PFSK-1 (cell line): ENCODE measurements around the gene ITGB1.
A peak's percentile ranks its signal among the peaks of the same experiment; 100 is the strongest.

Experiments used
- FOXP2 ChIP-seq: optimal IDR thresholded peaks from 2 replicates; pipeline ENCODE3; 2011; ENCODE audit warnings: borderline replicate concordance, control low read depth, inconsistent platforms; ENCODE audit not compliant: insufficient read depth; ENCODE audit errors: extremely low read length, extremely low read depth
- POLR2AphosphoS5 ChIP-seq: IDR thresholded peaks from 2 replicates; pipeline ENCODE4 v1.6.1; 2012; ENCODE audit warnings: low read depth, mild to moderate bottlenecking, control low read depth, low read length, moderate library complexity
- REST ChIP-seq, 2 experiments: IDR thresholded peaks; 2 replicates each; pipeline versions ENCODE4 v1.6.1 to v1.8.0; 2011 to 2012; ENCODE audit warnings: low read depth in 2 of 2, low read length in 2 of 2, control low read depth in 1 of 2, inconsistent platforms in 1 of 2, mild to moderate bottlenecking in 1 of 2, moderate library complexity in 1 of 2; ENCODE audit not compliant: insufficient read depth in 1 of 2
- SIN3A ChIP-seq: IDR thresholded peaks from 2 replicates; pipeline ENCODE4 v1.6.1; 2012; ENCODE audit warnings: mild to moderate bottlenecking, low read length, moderate library complexity, borderline replicate concordance; ENCODE audit not compliant: insufficient read depth
- TAF1 ChIP-seq: IDR thresholded peaks from 2 replicates; pipeline ENCODE4 v1.6.1; 2012; ENCODE audit warnings: low read length, control low read depth, borderline replicate concordance; ENCODE audit not compliant: insufficient read depth

The ITGB1 gene

DNA sequence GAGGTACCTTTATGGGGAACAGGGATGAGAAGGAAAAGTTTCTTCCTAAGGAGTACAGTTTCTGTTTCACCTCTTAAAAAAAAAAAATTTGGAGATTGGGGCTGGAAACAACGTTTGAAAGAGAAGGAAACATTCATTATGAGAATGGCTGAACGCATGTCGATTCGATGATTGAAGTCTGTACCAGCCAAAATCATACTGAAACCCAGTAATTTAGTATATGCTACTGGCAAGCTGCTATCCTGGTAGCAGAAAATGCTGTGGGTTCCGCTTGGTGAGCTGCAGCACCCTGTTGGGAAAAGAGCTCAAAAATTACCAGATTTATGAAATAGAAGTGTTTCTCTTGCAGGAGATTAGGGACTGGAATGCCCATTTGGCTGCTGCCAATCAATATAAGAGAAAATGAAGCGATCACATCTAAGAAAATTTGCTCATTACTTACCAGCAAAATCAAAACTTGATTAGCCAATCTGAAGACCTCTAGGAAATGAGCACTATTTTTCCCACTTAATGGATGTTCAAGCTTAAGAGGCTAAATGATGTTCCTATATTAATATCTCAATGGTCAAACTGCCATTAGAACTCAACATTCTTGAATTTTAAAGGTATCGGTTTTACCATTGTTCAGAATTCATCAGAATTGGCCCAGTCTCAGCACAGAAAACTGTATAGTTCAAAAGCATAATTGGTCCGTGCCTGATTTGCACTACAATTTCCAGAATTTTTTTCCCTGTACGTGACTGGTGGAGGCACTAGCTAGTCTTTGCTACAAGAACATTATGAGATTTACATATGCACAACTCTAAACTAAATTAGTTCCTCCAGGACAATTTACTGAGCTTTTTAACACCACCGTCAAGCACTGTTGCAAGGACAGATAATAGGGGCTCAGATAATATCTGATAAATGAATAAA lies 1.2 kb upstream of the ITGB1 start:
- TF ChIP-seq SIN3A = no peak
- TF ChIP-seq TAF1 = no peak
- no peak for TF ChIP-seq POLR2AphosphoS5
- TF ChIP-seq REST (IDR thresholded peaks at IDR 0.05; ENCODE audit: insufficient read depth in 1 of 2, low read depth in 2 of 2, low read length in 2 of 2) = no peak
- no peak for TF ChIP-seq FOXP2

DNA sequence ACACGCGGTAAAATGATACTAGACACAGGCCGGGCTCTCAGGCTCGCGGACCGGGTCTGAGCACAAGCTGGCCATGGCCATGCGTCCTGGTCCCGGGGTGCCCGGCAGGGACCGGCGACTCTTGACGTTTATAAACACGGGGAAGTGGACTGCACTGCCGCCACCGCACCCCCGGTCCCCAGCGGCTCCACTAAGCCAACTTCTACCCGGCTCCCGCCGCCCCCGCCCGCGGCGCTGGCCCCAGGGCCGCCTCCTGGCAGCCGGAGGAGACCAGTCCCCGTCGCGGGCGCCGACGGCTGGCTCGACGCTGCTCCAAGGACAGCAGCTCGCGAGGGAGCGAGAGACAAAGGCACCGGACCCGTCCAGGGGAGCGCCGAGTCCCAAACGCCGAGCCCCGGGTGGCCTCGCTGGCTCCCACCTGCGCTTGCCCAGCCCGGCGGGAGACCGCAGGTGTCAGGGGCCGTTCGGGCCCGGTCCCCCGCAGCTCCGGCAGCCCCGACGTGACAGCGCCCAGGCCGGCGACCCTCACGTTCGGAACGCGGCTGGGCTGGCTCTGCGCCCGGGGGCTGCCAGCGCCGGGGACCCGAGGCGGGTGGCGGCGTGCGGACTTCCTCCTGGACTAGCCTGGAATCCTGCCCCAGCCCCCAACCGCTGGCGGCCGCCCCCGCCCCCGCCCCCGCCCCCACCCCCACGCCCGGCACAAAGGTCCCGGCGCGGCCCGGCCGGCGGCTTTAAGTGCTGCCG lies 517 bp downstream of the ITGB1 start:
- TF ChIP-seq FOXP2 (peak; percentile 15), TAF1 (no peak), REST (IDR thresholded peaks at IDR 0.05; ENCODE audit: insufficient read depth in 1 of 2, low read depth in 2 of 2, low read length in 2 of 2) (no peak)

DNA sequence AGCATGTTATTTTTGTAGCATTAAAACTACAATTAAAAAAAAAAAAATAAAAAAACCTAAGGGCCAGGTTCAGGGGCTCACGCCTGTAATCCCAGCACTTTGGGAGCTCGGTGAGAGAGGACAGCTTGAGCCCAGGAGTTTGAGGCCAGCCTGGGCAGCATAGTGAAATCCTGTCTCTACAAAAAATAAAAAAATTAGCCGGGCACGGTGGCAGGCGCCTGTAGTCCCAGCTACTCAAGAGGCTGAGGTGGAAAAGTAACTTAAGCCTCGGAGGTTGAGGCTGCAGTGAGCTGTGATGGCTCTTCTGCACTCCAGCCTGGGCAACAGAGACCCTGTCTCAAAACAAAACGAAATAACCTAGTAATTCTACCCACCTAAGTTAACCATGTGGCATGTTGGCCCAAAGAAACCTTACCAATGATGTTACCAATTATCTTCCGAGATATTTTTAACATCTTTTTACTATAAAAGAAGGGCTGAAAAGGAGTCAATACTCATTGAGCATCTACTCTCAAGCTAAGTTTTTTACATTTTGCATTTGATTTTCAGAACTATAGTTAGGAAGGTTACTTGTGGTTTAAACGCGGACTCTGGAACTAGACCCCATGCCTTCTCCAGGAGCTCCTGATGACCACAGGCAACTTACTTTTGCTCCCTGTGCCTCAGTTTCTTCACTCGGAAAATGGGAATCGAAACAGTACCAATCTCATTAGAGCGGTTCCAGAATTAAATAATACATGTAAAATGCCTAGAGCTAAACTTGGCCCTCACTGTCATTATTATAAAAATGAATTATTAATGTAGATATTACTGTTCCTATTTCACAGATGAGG lies 1.4 kb downstream of the ITGB1 start:
- TF ChIP-seq SIN3A (no peak), FOXP2 (no peak), REST (IDR thresholded peaks at IDR 0.05; ENCODE audit: insufficient read depth in 1 of 2, low read depth in 2 of 2, low read length in 2 of 2) (no peak), TAF1 (no peak), POLR2AphosphoS5 (no peak)

DNA sequence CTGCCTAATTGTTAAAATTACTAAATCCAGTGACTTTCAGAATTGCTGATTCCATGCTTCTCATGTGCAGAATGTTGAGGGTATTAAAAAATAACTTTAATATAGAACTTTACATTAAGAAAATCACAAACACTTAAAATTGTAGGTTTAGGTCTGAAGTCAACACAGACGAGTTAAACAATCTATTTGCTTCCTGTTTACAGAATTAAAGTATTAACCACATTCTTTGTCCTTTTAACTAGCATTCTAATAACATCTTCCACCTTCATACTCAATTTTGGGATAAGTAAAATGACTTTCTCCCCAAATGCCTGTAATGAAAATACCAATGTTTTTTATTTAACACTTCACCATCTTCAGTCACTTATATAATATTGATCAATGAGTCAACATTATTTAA lies 2.2 kb downstream of the ITGB1 start:
- TF ChIP-seq POLR2AphosphoS5 (no peak), REST (IDR thresholded peaks at IDR 0.05; ENCODE audit: insufficient read depth in 1 of 2, low read depth in 2 of 2, low read length in 2 of 2) (no peak), TAF1 (no peak), FOXP2 (no peak), SIN3A (no peak)
